SK-N-SH (cell line): ENCODE results near the gene CDKN2B-AS1. TPM values are rescaled to one million over a fixed set of nuclear protein-coding genes. Genes with fewer than 3 reads are reported as not detected.
"Not testable (repeated sequence)": the region's sequence is repeated elsewhere in the genome, so short reads cannot be mapped to it uniquely, and the experiment has no call there.

Experiments
- CTCF ChIA-PET: fragments of 300-600, 350-600 bp; formaldehyde crosslinking; extraction: SDS; loops from one replicate; lab custom pipeline; 2021; lab: Yijun Ruan, JAX
- POLR2A ChIA-PET: fragments of 350-600 bp; sonication (Branson Sonifier 250); formaldehyde crosslinking; extraction: SDS; loops from one replicate; lab custom pipeline; 2020; ENCODE audit warnings: antibody characterized with exemption, inconsistent platforms; lab: Yijun Ruan, JAX
- DNase-seq: peaks from one replicate; pipeline ENCODE4 v3.0.0; 2012
- H2AFZ ChIP-seq: fragments of 200-600 bp; sonication (generic); 2 replicates; pipeline ENCODE4 v1.8.1; 2016; ENCODE audit warnings: antibody characterized with exemption, mild to moderate bottlenecking, low read depth
- H3F3A ChIP-seq: fragments of 200-600 bp; sonication (generic); replicated peaks from 2 replicates; pipeline ENCODE3; 2016; ENCODE audit warnings: antibody characterized with exemption, mild to moderate bottlenecking; ENCODE audit not compliant: insufficient read depth
- H3K27ac ChIP-seq, 2 experiments: fragments of 200-500 bp in 1 of 2; fragments of 200-600 bp in 1 of 2; sonication (Bioruptor generic) in 1 of 2; sonication (generic), shearing (Covaris generic) in 1 of 2; 2 replicates each; pipeline versions ENCODE4 v1.5.1 to v1.6.1; 2014 to 2016; ENCODE audit warnings: low read depth in 2 of 2, inconsistent platforms in 1 of 2, low read length in 1 of 2, mild to moderate bottlenecking in 1 of 2, mixed read lengths in 1 of 2
- H3K27me3 ChIP-seq: fragments of 200-600 bp; sonication (generic), shearing (Covaris generic); 2 replicates; pipeline ENCODE4 v1.6.1; 2016; ENCODE audit warnings: mixed run types; ENCODE audit not compliant: insufficient read depth
- H3K36me3 ChIP-seq, 2 experiments: fragments of 200-500 bp in 1 of 2; fragments of 200-600 bp in 1 of 2; sonication (Bioruptor generic) in 1 of 2; sonication (generic) in 1 of 2; replicated peaks in 1 of 2; 2 replicates each; pipeline versions ENCODE3 to v1.5.1; 2014 to 2016; ENCODE audit warnings: low read length in 1 of 2, mild to moderate bottlenecking in 1 of 2; ENCODE audit not compliant: insufficient read depth in 2 of 2, control insufficient read depth in 1 of 2
- H3K4me1 ChIP-seq, 2 experiments: fragments of 200-500 bp in 1 of 2; fragments of 200-600 bp in 1 of 2; sonication (Bioruptor generic) in 1 of 2; sonication (generic), shearing (Covaris generic) in 1 of 2; 2 replicates each; pipeline versions ENCODE4 v1.5.1 to v1.6.1; 2014 to 2016; ENCODE audit warnings: low read depth in 1 of 2, low read length in 1 of 2, mixed run types in 1 of 2; ENCODE audit not compliant: insufficient read depth in 2 of 2, control insufficient read depth in 1 of 2
- H3K4me2 ChIP-seq: fragments of 200-600 bp; sonication (generic), shearing (Covaris generic); 2 replicates; pipeline ENCODE4 v1.6.1; 2017; ENCODE audit warnings: mixed run types
- H3K4me3 ChIP-seq, 2 experiments: fragments of 200-500 bp in 1 of 2; fragments of 200-600 bp in 1 of 2; sonication (Bioruptor generic) in 1 of 2; sonication (generic), shearing (Covaris generic) in 1 of 2; 2 replicates each; pipeline versions ENCODE4 v1.5.1 to v1.8.1; 2014 to 2016; ENCODE audit warnings: low read depth in 2 of 2, inconsistent platforms in 1 of 2, low read length in 1 of 2, mild to moderate bottlenecking in 1 of 2, mixed read lengths in 1 of 2, moderate library complexity in 1 of 2
- H3K79me2 ChIP-seq: fragments of 200-600 bp; sonication (generic); 2 replicates; pipeline ENCODE4 v1.8.1; 2017; ENCODE audit warnings: mild to moderate bottlenecking; ENCODE audit not compliant: insufficient read depth
- H3K9ac ChIP-seq: fragments of 200-600 bp; sonication (generic); 2 replicates; pipeline ENCODE4 v1.6.1; 2017; ENCODE audit warnings: mixed run types
- H3K9me2 ChIP-seq: fragments of 200-600 bp; sonication (generic); 2 replicates; pipeline ENCODE4 v1.6.1; 2017; ENCODE audit warnings: mixed run types
- H3K9me3 ChIP-seq: fragments of 200-600 bp; sonication (generic); 2 replicates; pipeline ENCODE4 v1.6.1; 2017; ENCODE audit warnings: mixed run types, mild to moderate bottlenecking, moderate library complexity
- H4K20me1 ChIP-seq: fragments of 200-600 bp; sonication (generic); 2 replicates; pipeline ENCODE4 v1.6.1; 2017; ENCODE audit warnings: mild to moderate bottlenecking, mixed run types; ENCODE audit not compliant: insufficient read depth
- CHD2 ChIP-seq: fragments of 150-350 bp; IDR thresholded peaks from 2 replicates; pipeline ENCODE4 v1.6.1; 2018; ENCODE audit warnings: low read length; ENCODE audit not compliant: partially characterized antibody
- ELF1 ChIP-seq: IDR thresholded peaks from 2 replicates; pipeline ENCODE4 v1.4.0; 2012
- EP300 ChIP-seq, 2 experiments: IDR thresholded peaks; 2 replicates each; pipeline versions ENCODE4 v1.4.0 to v1.6.1; 2012; ENCODE audit warnings: borderline replicate concordance in 1 of 2, low read depth in 1 of 2, low read length in 1 of 2
- FOSL2 ChIP-seq: IDR thresholded peaks from 2 replicates; pipeline ENCODE4 v1.4.0; 2012; ENCODE audit warnings: low read depth, mild to moderate bottlenecking, moderate library complexity, borderline replicate concordance
- GABPA ChIP-seq: IDR thresholded peaks from 2 replicates; pipeline ENCODE4 v1.4.0; 2012; ENCODE audit warnings: low read depth, mild to moderate bottlenecking
- JUND ChIP-seq: IDR thresholded peaks from 2 replicates; pipeline ENCODE4 v1.4.0; 2012
- MAX ChIP-seq: IDR thresholded peaks from 2 replicates; pipeline ENCODE4 v1.4.0; 2012; ENCODE audit warnings: low read depth
- NFIC ChIP-seq: IDR thresholded peaks from 2 replicates; pipeline ENCODE4 v1.4.0; 2012; ENCODE audit warnings: borderline replicate concordance
- PBX3 ChIP-seq: IDR thresholded peaks from 2 replicates; pipeline ENCODE4; 2012
- POLR2AphosphoS5 ChIP-seq: IDR thresholded peaks from 2 replicates; pipeline ENCODE4 v1.6.1; 2012; ENCODE audit warnings: low read depth, low read length
- RAD21 ChIP-seq: IDR thresholded peaks from 2 replicates; pipeline ENCODE4 v1.6.1; 2012; ENCODE audit warnings: mild to moderate bottlenecking, low read length
- RCOR1 ChIP-seq: fragments of 150-350 bp; IDR thresholded peaks from 2 replicates; pipeline ENCODE4 v1.6.1; 2017; ENCODE audit warnings: antibody characterized with exemption, low read length
- RXRA ChIP-seq: IDR thresholded peaks from 2 replicates; pipeline ENCODE4 v1.4.0; 2012; ENCODE audit warnings: low read depth, mild to moderate bottlenecking, borderline replicate concordance
- SIN3A ChIP-seq: IDR thresholded peaks from 2 replicates; pipeline ENCODE4 v1.6.1; 2012; ENCODE audit warnings: low read depth, mild to moderate bottlenecking, low read length, moderate library complexity, borderline replicate concordance
- TAF1 ChIP-seq: IDR thresholded peaks from 2 replicates; pipeline ENCODE4 v1.6.1; 2012; ENCODE audit warnings: low read depth, mild to moderate bottlenecking, low read length, moderate library complexity, borderline replicate concordance
- TCF12 ChIP-seq: IDR thresholded peaks from 2 replicates; pipeline ENCODE4 v1.4.0; 2012
- TEAD4 ChIP-seq: IDR thresholded peaks from 2 replicates; pipeline ENCODE4 v1.4.0; 2012; ENCODE audit warnings: mild to moderate bottlenecking, borderline replicate concordance; ENCODE audit not compliant: insufficient read depth
- USF1 ChIP-seq: IDR thresholded peaks from 2 replicates; pipeline ENCODE4 v1.4.0; 2012; ENCODE audit warnings: low read depth, borderline replicate concordance
- WGBS: methylation state at CpG from one replicate; pipeline ENCODE4 v1.1.6; 2017; ENCODE audit warnings: low lambda C conversion rate; 5-methylcytosine and 5-hydroxymethylcytosine counted together
- polyA plus RNA-seq, 3 experiments: library from polyadenylated mRNA; depleted of rRNA; stranded (reverse); fragments of >200 nt; gene quantifications; 2 replicates each; pipeline ENCODE4 v1.2.3, GENCODE V29; 2012
- TF ChIP-seq, protein P1 (sequence below): IDR thresholded peaks from 2 replicates; pipeline ENCODE4 v1.4.0; 2012; ENCODE audit warnings: low read depth, borderline replicate concordance

The CDKN2B-AS1 gene
- polyA plus RNA-seq, 1 of the 3 experiments (the other 2 are of a cell fraction), result 0.25 TPM

- 0 out of 4 replicates have a peak, but pooled peaks cover 0 to 6% of the 10 kb centered on the region in 2 experiments for H3K4me1 ChIP-seq
- CTCF ChIA-PET, result interaction anchor here (1.5 to 6.2 kb wide), 4 partner anchors 10 to 46 kb away, joined by 3 to 23 read pairs (median 8); partner anchors contain the start of gene CDKN2B
- no peak for DNase-seq
- H3K9me3 ChIP-seq, result no peaks in the 10 kb centered on the region
- H3K27ac ChIP-seq, result peak overlapping the region in 1 of 2 experiments; percentile 9; a peak in 1 of 4 replicates
- TF ChIP-seq GABPA (no peak), NFIC (no peak), USF1 (no peak), TCF12 (0 out of 2 replicates have a peak, but pooled peaks have one; percentile 32), MAX (no peak), FOSL2 (peak; percentile 42; the same call in 1 of the 2 replicates), EP300 (IDR thresholded peaks at IDR 0.05; ENCODE audit: borderline replicate concordance in 1 of 2, low read depth in 1 of 2, low read length in 1 of 2) (0 out of 4 replicates have a peak, but pooled peaks of 1 of the 2 experiments have one; percentile 17), JUND (peak; percentile 28; the same call in 1 of the 2 replicates), ELF1 (no peak)
- TF ChIP-seq, protein P1, sequence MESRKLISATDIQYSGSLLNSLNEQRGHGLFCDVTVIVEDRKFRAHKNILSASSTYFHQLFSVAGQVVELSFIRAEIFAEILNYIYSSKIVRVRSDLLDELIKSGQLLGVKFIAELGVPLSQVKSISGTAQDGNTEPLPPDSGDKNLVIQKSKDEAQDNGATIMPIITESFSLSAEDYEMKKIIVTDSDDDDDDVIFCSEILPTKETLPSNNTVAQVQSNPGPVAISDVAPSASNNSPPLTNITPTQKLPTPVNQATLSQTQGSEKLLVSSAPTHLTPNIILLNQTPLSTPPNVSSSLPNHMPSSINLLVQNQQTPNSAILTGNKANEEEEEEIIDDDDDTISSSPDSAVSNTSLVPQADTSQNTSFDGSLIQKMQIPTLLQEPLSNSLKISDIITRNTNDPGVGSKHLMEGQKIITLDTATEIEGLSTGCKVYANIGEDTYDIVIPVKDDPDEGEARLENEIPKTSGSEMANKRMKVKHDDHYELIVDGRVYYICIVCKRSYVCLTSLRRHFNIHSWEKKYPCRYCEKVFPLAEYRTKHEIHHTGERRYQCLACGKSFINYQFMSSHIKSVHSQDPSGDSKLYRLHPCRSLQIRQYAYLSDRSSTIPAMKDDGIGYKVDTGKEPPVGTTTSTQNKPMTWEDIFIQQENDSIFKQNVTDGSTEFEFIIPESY, result no peak
- no peak overlapping the region for H3K4me3 ChIP-seq
- peaks cover 30% of the 10 kb centered on the region for H3F3A ChIP-seq
- H3K4me2 ChIP-seq, result no peak overlapping the region
- no peaks in the 10 kb centered on the region for H3K79me2 ChIP-seq
- no peak overlapping the region for H2AFZ ChIP-seq
- H3K36me3 ChIP-seq, result no peaks in the 10 kb centered on the region
- POLR2A ChIA-PET, result no interaction called here
- no peaks in the 10 kb centered on the region for H3K27me3 ChIP-seq
- H3K9me2 ChIP-seq, result no peaks in the 10 kb centered on the region
- H3K9ac ChIP-seq, result no peak overlapping the region
- no peaks in the 10 kb centered on the region for H4K20me1 ChIP-seq
Observed at GRCh38 chr9:22055090-22055489, 60.5 kb downstream of the CDKN2B-AS1 start.

GRCh38 chr9:22056402-22056801 is 61.8 kb downstream of the CDKN2B-AS1 start:
- H2AFZ ChIP-seq, result no peak overlapping the region
- DNase-seq, result no peak
- no peaks in the 10 kb centered on the region for H3K79me2 ChIP-seq
- H3F3A ChIP-seq, result peaks cover 30% of the 10 kb centered on the region
- H3K27me3 ChIP-seq, result no peaks in the 10 kb centered on the region
- no peaks in the 10 kb centered on the region for H4K20me1 ChIP-seq
- no peak overlapping the region for H3K4me3 ChIP-seq
- no peaks in the 10 kb centered on the region for H3K9me3 ChIP-seq
- 0 out of 4 replicates have a peak, but pooled peaks cover 0 to 6% of the 10 kb centered on the region in 2 experiments for H3K4me1 ChIP-seq
- POLR2A ChIA-PET, result no interaction called here
- H3K9me2 ChIP-seq, result no peaks in the 10 kb centered on the region
- WGBS, result 20% methylated on average over 3 of the region's 3 CpGs
- CTCF ChIA-PET, result interaction anchor here (1.5 kb wide), 1 partner anchor 243 kb away, joined by 6 read pairs; no protein-coding TSS in a partner anchor
- H3K4me2 ChIP-seq, result no peak overlapping the region
- no peaks in the 10 kb centered on the region for H3K36me3 ChIP-seq
- H3K27ac ChIP-seq, result no peak overlapping the region
- H3K9ac ChIP-seq, result no peak overlapping the region
- TF ChIP-seq SIN3A (no peak), CHD2 (no peak), POLR2AphosphoS5 (no peak), USF1 (no peak), RCOR1 (no peak), JUND (no peak), PBX3 (no peak), TAF1 (no peak), TCF12 (no peak), TEAD4 (no peak), RXRA (no peak), MAX (no peak), EP300 (IDR thresholded peaks at IDR 0.05; ENCODE audit: borderline replicate concordance in 1 of 2, low read depth in 1 of 2, low read length in 1 of 2) (no peak), RAD21 (no peak)

DNA sequence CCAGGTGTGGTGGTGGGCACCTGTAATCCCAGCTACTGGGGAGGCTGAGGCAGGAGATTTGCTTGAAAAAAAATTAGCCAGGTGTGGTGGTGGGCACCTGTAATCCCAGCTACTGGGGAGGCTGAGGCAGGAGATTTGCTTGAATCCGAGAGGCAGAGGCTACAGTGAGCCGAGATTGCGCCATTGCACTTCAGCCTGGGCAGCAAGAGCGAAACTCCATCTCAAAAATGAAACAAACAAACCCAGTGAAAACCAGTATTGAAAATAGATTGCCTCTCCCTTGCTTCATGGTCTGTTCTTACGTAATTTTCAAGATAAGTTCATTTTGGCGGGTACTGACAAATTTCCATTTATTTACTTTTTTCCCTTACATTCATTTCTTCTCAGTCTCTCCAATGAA is 63.4 kb downstream of the CDKN2B-AS1 start:
- H3K9ac ChIP-seq, H3K36me3 ChIP-seq, H3K27me3 ChIP-seq, H3K79me2 ChIP-seq, H3K9me3 ChIP-seq, H4K20me1 ChIP-seq, CTCF ChIA-PET, POLR2A ChIA-PET, H3K4me1 ChIP-seq, H2AFZ ChIP-seq, H3K4me2 ChIP-seq, H3K27ac ChIP-seq, H3K9me2 ChIP-seq, H3K4me3 ChIP-seq, DNase-seq: not testable (repeated sequence)
- WGBS, result 44% methylated on average over 6 of the region's 6 CpGs
- H3F3A ChIP-seq, result peaks cover 19% of the 10 kb centered on the region
